ENCODE data around the gene ARHGEF19.
A peak's percentile ranks its signal among the peaks of the same experiment; 100 is the strongest.
"Not testable (repeated sequence)": the region's sequence is repeated elsewhere in the genome, so short reads cannot be mapped to it uniquely, and the experiment has no call there.

ARHGEF19 gene

DNA sequence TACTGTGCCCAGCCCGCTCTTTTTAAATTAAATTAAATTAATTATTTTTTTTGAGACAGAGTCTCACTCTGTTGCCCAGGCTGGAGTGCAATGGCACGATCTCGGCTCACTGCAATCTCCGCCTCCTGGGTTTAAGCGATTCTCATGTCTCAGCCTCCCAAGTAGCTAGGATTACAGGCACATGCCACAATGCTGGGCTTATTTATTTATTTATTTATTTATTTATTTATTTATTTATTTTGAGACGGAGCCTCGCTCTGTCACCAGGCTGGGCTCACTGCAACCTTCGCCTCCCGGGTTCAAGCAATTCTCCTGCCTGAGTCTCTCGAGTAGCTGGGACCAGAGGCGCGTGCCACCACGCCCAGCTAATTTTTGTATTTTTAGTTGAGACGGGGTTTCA is 10.3 kb upstream of the ARHGEF19 start:
- not testable (repeated sequence) for DNase-seq (ENCODE audit: extremely low read depth in 1 of 2, low read depth in 1 of 2)

DNA sequence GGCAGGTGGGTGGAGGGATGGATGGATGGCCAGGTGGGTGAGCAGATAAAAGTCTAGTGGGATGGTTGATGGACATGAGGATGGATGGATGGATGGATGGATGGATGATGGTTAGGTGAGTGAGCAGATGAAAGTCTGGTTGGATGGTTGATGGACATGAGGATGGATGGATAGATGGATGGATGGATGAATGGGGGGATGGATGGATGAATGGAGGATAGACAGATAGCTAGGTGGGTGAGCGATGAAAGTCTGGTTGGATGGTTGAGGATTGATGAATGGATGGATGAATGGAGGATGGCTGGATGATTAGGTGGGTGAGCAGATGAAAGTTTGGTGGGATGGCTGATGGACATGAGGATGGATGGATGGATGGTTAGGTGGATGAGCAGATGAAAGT is 9.0 kb upstream of the ARHGEF19 start:
- no peak for DNase-seq (ENCODE audit: extremely low read depth in 1 of 2, low read depth in 1 of 2)

DNA sequence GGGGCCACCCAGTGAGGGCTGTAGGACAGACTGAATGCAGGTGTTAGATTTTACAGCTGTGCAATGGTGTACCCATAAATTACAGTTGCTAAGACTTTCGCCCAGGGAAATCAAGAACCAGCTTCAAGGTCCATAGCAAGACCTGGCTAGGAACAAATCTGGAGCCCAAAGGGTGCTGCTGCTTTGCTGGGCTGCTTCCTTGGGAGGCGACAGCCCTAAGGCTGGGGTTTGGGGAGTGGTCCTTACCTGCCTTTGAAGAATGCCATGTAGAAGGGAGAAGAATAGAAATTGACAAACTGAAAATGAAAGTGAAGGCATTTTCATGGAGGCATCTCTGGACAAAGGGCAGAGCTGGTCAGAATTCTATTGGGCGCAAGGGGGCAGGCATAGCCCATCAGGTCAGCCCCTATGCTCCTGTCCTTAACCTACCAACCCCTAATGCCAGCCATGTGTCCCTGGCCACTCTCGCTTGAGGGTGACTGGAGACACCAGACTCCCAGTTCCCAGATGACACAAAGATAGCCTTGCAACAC is 7.6 kb upstream of the ARHGEF19 start:
- no peak for DNase-seq (ENCODE audit: extremely low read depth in 1 of 2, low read depth in 1 of 2)

DNA sequence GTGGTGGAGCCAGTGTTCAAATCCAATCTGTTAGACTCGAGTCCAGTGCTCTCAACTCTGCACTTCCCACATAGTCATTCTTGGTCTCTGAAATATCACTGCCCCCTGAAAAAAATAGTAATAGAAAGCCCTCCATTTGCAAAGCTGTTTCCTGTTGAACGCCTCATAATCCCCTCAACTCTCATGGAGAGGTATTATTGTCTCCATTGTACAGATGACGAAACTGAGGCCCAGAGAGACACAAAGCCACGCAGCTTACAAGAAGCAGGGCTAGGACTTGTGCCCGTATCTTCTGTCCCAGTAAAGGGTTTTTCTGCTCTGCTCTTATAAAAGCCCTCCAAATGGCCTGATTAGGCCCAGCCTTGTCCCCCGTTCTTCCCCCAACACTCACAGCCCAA is 6.2 kb upstream of the ARHGEF19 start:
- DNase-seq (ENCODE audit: extremely low read depth in 1 of 2, low read depth in 1 of 2) = no peak

DNA sequence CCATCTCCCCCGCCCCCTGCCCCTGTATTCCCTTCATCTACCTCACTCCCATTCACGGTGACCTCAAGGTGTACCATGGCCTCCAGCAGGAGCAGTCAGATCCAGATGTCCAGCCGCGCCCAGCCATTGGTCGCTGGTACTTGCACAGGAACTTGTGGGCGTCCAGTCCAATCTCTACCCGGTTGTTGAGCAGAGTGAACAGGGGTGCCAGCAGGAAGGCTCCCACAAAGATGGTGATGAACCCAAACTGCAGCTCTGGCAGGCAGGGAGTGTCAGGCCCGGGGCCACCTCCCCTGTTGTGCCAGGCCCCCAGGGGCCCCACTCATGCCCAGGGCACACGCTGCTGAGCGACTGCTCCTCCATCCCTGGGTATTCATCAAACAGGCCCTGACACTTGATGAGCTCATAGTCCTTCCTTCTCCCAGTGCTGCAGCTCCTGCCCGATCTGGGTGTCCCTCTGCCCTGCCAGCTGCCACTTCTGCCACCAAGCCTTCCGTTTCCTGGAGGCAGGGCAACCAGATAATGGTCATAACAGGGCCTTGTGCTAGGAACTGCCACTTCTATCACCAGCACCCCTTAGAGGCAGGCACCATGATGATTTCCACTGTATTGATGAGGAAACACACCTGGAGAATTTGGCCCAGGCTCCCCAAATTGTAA is 5.7 kb upstream of the ARHGEF19 start:
- no peak for DNase-seq (ENCODE audit: extremely low read depth in 1 of 2, low read depth in 1 of 2)

DNA sequence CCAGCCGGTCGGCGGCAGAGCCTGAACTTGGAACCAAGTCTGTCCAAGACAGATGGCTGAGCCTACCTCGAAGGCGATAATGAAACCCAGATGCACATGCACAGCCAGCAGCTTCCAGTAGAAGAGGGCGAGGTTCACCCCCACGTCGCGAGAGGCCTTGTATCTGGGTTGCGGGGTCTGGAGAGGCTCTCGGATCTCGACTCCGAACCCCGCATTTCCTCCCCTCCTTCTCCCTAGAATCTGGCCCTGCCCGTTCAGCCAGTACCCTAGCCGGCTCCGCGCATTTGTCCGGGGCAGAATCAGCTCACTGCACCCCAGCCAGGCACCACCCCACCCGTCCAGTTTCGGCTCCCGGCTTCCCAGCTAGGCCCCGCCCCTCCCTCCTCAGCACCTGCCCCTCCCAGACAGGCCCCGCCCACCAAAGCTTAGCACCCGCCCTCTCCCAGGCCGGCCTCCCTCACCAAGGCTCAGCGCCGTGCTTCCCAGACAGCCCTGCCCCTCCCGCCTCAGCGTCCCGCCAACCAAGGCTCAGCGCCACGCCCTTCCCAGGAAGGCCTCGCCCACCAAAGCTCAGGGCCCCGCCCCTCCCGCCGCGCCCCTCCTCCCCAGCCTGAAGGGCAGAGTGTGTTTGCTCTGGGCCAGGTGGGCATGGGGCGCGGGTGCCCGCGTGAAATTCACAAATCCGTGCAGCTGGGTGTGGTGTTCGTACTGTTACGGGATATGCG is 4.8 kb upstream of the ARHGEF19 start:
- peak; percentile 89 to 90 for DNase-seq (ENCODE audit: extremely low read depth in 1 of 2, low read depth in 1 of 2)

DNA sequence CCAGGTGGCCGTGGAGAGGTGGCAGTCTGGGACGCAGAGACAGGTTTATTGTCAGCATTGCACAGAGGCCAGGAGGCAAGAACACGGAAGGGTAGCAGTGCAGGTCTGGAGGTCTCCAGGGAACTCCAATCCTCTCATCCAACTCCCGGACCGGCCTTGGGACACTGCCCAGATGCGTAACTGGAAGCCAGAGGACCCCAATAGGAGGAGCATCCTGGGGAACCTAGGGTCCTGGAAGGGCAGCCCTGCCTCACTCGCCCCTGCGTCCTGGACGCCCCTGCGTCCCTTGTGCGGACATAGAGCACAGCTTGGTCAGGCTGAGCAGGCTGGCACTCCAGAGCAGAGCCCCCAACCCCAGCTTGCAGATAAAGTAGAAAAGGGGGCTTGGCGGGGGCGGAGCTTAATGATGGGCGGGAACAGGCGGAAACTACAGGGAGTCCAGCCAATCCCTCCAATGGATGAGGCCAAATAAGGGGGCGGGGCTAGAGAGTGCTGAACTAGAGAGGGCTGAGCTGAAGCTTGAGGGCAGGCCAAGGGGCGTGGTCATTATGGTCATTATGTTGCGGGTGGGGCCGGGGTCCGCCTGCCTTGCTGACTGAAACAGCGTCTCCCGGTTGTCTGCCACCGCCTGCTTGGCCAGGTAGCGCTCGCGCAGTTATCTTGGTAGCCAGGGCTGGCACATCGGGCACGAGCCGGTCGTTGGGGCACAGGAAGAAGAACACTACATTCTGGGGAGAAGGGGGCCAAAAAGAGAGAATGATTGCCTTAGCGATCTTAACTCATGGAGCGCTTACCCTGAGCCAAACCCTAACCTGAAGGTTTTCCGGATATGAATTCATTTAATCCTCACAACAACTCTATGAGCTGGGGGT is 3.7 kb upstream of the ARHGEF19 start:
- DNase-seq (ENCODE audit: extremely low read depth in 1 of 2, low read depth in 1 of 2) = peak; percentile 27

DNA sequence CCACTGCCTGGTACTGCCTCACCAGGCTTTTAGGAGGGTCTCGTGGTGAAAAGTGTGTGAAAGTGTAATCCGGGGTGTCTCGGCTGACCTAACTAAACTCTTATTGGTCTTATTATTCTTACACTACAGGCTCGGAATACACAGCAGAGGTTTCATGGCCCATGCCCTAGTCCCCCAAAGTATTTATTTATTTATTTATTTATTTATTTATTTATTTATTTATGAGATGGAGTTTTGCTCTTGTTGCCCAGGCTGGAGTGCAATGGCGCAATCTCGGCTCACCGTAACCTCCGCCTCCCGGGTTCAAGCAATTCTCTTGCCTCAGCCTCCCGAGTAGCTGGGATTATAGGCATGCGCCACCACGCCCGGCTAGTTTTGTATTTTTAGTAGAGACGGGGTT is 2.8 kb upstream of the ARHGEF19 start:
- not testable (repeated sequence) for DNase-seq (ENCODE audit: extremely low read depth in 1 of 2, low read depth in 1 of 2)

DNA sequence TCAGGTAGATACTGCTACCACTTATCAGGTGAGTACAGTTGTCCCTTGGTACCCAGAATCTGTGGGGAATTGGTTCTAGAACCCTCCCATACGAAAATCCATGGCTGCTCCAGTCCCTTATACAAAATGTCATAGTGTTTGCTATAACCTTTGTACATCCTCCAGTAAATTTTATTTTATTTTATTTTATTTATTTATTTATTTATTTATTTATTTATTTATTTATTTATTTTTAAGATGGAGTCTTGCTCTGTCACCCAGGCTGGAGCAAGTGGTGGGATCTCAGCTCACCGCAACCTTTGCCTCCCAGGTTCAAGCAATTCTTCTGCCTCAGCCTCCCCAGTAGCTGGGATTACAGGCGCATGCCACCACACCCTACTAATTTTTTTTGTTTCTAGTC is 1.1 kb upstream of the ARHGEF19 start:
- not testable (repeated sequence) for DNase-seq (ENCODE audit: extremely low read depth in 1 of 2, low read depth in 1 of 2)

DNA sequence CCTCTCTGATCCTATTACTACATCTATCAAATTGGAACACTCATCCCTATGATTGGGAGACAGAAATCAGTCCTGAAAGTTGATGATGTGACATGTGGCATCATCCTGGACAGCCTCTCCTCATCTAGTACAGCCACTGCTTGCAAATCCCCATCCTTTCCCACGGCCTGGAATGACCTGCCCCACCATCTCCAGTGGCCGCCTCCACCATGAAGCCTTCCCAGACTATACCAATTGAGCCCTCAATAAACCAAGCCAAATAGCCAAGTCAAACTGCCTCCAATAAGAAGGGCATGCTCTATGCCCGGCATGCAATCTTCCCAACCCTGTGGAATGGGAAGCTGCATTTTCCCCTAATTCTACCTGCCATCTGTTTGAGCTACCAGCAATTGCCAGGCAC is 561 bp upstream of the ARHGEF19 start:
- no peak for DNase-seq (ENCODE audit: extremely low read depth in 1 of 2, low read depth in 1 of 2)

DNA sequence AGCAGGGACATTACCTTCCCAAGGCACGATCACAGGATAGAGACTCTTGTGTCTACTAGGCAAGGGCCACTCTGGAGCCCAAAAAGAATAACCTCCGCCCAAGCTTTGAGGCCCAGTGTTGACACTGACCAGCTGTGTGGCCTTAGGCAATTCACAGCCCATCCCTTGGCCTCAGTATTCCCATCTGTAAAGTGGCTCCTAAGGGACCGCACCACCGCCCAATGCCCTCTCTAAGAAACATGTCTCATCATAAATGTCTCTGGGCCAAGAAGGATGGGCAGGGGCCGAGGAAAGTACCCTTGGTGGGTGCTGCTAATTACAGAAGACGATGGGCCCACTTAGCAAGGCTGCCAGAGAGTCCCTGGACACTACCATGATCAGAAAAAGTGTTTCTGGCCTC is 628 bp downstream of the ARHGEF19 start:
- no peak for DNase-seq (ENCODE audit: extremely low read depth in 1 of 2, low read depth in 1 of 2)

DNA sequence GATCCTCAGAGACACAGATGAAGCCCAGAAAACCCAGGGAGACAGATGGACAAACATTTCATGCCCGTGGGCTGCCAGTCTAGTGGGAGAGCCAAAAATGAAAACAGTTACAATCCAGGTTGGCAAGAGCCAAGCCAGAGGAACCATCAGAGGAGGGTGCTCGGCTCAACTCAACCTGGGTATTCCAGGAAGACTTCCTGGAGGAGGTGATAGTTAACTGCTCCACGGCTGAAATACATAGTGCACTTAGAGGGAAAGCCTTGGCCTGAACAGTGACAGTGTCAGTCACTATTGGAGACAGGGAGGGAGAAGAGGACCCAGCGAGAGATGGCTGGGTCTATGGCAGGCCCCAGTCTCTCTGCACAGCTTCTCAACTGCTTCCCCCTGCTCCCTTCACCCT is 1.9 kb downstream of the ARHGEF19 start:
- DNase-seq (ENCODE audit: extremely low read depth in 1 of 2, low read depth in 1 of 2) = no peak

DNA sequence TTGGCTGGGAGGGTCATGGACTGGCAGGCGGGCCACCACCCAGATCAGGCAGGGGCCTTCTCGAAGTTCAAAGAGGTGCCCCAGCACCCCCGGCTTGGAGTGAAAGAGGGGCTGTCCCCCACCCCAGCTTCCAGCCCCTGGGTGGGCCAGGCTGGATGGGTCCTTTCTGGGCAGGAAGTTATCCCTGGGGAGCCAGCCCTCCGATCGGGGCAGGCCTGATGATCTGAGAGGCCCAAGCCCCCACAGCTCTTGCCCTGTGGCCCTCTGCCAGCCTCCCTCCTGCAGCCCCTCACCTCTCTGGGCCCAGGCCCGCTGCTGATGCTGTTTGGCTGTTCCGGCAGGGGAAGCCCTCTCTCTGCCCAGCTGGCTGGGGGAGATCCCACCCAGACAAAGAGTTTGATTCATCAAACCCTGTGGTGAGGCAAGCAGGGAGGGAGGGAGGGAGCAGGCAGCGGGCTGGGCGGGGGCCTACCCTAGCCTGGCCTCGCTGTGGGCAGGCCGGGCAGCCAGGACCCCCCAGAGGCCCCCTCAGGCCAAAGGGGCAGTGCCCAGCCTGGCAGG is 2.5 kb downstream of the ARHGEF19 start:
- DNase-seq (ENCODE audit: extremely low read depth in 1 of 2, low read depth in 1 of 2) = no peak

DNA sequence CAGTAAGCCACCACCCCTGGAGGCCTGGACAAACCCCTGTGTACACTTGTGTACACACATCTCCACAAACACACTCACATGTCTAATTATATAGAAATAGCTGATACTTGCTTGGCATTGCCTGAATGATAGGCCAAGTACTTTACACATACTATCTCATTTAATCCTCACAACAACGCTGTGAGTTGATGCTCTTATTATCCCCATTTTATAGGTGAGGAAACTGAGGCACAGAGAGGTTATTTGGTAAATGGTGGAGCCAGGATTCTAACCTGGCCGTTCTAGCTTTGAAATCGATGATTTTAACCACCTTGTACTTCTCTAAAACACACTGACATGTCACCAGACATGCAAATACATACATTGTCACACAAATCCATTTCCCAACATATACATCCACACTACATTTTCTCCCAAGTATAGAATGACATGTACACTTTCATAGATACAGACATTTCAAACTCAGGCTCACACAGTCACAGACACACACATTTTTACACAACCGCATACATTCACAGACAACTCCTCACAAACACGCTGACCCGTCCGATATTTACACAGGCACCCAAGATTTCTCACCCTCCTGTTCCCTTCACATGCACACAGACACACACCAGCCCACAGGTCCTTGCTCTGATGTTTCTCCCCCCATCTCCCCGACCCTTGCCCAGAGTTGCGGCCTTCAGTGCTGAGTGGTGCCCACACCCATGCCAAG is 3.2 kb downstream of the ARHGEF19 start:
- DNase-seq (ENCODE audit: extremely low read depth in 1 of 2, low read depth in 1 of 2) = no peak

DNA sequence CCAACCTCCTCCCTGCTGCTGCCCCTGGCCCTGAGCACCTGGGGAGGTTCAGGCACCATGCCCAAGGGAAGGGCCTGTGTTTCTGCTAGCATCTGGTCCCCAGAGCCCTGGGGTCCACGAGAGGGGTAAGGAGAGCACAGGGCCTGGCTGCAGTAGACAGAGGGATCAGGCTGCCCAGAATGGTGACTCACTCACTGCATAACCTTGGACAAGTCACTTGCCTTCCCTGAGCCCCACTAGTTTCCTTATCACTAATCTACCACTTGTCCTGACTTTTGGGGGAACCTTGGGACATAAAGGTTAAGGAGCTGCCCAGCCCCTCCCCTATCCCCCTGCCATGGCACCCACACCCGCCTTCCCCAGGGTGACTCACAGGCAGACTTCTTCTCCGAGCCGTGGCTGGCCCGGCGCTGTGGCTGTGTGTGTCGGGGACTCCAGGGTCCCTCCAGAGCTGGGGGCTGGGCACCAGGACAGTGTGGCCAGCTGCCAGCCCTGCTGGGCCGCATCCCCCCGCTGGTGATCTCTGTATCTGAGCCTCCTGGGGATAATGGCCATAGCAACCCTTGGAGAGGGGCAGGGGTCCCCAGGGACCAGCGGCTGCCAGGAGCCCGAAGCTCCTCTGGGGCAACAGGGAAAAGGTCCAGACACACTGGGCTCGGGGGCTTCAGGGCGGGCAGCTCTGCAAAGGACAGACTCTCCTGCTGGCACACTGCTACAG is 4.0 kb downstream of the ARHGEF19 start:
- no peak for DNase-seq (ENCODE audit: extremely low read depth in 1 of 2, low read depth in 1 of 2)

DNA sequence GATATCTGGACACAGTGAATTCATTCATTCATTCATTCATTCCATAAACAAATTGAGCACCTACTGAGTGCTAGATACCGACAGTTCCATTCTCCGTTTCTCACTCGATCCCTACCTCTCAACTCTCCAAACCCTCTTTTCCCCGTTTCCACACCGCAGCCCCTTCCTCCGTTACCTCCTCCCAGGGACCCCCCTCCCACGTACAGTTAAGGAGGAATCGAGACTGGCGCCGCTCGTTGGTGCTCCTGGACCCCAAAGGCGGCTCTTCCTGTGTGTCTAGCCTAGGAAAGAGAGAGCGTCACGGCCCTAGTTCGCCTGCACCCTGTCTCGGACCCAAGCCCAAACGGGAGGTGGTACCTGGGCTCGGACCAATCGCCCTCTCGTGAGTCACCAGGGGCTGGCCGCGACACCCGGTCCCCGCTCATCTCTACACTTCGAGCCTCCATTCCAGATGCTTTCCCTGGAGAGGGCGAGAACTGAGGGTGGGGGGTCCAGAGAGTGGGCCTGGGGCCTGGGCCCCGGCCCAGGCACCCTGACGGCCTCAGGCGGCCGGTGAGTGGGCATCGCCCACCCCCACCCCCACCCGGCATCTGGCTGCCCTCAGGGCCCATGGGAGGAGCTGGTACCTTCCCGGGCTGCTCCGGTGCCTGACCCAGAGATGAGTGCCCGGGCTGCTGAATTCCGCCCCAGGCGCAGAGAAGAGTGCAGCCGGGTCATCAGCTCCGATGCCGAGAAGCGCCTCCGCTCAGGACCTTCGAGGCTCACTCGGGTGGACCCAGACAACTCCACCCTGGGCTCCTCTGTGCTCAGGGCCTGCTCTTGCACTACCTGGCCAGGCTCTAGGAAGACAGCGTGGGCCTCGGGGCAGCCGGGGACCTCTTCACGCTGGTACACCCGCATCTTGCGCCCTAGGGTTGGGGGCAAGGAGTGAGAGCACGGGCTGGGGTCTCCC is 4.9 kb downstream of the ARHGEF19 start:
- no peak for DNase-seq (ENCODE audit: extremely low read depth in 1 of 2, low read depth in 1 of 2)

DNA sequence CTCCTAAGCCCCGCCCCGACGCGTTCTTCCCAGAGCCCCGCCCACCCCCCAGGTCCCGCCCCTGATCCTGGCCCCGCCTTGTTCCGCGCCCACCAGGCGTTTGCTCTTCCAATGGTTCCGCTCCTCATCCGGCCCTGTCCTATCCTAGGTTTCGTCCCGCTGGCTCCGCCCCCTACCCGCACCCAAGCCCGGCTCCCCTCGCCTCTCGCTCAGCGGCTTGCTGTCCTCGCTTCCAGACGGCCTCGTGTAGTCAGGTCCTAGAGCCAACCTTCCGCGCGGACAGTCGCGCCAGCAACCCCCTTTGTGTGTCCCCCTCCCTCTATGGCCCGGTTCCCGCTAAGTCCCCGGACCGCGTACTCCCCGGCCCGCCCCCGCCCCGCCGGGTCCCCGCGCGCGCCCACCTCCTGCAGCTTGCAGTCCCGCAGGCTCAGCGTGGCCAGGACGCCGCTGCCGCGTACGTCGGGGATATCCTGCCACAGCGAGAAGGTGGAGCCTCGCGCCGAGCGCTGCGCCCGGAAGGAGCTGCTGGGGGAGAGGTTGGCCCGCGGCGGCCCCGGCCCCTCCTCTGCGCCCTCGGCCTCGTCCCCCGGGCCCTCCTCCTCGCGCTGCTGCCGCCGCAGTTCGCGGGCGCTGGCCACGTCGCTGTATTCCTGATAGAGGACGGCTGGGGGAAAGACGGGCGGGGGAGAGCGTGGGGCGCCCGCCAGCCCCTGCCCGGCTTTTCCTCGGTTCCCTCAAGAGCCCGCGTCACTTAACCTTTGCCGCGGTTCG is 5.7 kb downstream of the ARHGEF19 start:
- DNase-seq (ENCODE audit: extremely low read depth in 1 of 2, low read depth in 1 of 2) = peak; percentile 83 to 90
